Measurements from ENCODE around the gene RAD23B.

DNA sequence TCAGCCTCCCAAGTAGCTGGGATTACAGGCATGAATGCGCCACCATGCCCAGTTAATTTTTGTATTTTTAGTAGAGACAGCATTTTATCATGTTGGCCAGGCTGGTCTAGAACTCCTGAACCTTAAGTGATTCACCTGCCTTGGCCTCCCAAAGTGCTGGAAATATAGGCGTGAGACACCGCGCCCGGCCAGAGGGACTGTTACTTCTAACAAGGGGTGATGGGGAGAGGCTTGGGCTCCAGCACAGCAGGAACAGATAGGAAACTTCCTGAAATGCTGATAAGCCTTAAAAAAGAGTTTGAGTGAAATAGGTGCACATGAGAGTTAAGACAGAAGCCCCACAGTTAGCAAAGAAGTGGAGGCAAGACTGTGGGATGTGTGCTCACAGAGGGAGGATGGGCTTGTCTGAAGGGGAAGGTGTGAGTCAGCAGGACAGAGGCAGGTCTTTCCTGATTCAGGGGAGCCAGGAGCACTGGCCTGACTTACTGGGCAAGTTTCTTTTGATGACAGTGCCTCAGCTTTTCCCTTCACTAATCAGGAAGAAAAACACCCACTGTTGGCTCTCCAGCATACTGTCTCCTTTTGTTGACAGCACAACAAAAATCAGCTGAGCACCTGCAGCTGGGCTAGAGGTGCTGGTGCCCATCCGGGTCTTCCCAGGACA is 68.4 kb downstream of the RAD23B start:
- TF ChIP-seq POLR2A (IDR thresholded peaks at IDR 0.05), result no peak
- TF ChIP-seq, protein P1, sequence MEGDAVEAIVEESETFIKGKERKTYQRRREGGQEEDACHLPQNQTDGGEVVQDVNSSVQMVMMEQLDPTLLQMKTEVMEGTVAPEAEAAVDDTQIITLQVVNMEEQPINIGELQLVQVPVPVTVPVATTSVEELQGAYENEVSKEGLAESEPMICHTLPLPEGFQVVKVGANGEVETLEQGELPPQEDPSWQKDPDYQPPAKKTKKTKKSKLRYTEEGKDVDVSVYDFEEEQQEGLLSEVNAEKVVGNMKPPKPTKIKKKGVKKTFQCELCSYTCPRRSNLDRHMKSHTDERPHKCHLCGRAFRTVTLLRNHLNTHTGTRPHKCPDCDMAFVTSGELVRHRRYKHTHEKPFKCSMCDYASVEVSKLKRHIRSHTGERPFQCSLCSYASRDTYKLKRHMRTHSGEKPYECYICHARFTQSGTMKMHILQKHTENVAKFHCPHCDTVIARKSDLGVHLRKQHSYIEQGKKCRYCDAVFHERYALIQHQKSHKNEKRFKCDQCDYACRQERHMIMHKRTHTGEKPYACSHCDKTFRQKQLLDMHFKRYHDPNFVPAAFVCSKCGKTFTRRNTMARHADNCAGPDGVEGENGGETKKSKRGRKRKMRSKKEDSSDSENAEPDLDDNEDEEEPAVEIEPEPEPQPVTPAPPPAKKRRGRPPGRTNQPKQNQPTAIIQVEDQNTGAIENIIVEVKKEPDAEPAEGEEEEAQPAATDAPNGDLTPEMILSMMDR (IDR thresholded peaks at IDR 0.05), result no peak

Data from right lobe of liver (tissue), 4 donors.